ENCODE measurements around the gene TBC1D22A. TPM values are rescaled to one million over a fixed set of nuclear protein-coding genes. Genes with fewer than 3 reads are reported as not detected.

Gene TBC1D22A
- total RNA-seq, 1 experiment from 2014 or later, result 20.9 TPM

DNA sequence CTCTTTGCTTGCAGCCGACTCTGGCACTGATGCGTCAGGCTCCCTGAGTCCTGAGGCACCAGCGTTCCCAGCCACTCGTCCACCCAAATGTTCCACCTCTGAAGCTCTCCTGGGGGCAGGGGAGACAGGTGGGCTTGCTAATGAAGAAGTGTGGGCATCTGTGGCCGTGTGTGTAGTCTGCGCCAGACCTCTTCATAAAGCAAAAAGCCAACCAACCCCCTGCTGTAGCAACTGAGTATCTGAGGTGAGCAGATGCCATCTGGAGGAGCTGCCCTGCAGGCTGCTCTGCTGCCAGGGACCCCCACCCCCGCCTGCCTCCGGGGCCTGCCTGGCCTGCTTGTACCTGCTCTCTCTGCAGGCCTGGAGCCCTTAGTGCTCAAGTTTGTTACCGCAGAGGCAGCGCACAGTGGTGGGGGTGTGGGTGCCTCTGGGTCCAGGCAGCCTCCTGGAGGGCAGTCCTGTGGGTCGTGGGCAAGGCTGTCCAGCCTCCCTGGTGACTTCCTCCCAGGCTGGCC, 272.5 kb downstream of the TBC1D22A start:
- no peak overlapping the region for H2AFZ ChIP-seq (ENCODE audit: low read depth, low read length, poor library complexity, severe bottlenecking)
- H3K9me2 ChIP-seq (ENCODE audit: insufficient read depth), result no peaks in the 10 kb centered on the region
- no peaks in the 10 kb centered on the region for H3K9me3 ChIP-seq (ENCODE audit: control insufficient read depth in 1 of 2, insufficient read depth in 1 of 2, low read depth in 1 of 2, low read length in 2 of 2)
- TF ChIP-seq ZFX (IDR thresholded peaks at IDR 0.05) (no peak), SRF (IDR thresholded peaks at IDR 0.05; ENCODE audit: low read depth) (no peak), ELF1 (IDR thresholded peaks at IDR 0.05; ENCODE audit: borderline replicate concordance, low read depth) (no peak), POLR2A (IDR thresholded peaks at IDR 0.05; ENCODE audit: borderline replicate concordance, extremely low read depth, insufficient read depth, insufficient read length) (no peak), CEBPB (IDR thresholded peaks at IDR 0.05; ENCODE audit: low read depth) (no peak), EZH2phosphoT487 (IDR thresholded peaks at IDR 0.05; ENCODE audit: borderline replicate concordance) (no peak), CTCF (IDR thresholded peaks at IDR 0.05 in 2 of 3, conservative IDR thresholded peaks at IDR 0.05 in 1 of 3; ENCODE audit: borderline replicate concordance in 1 of 3, insufficient read depth in 1 of 3, low read depth in 2 of 3, low read length in 2 of 3) (no peak), ATF3 (IDR thresholded peaks at IDR 0.05) (no peak), CBX3 (IDR thresholded peaks at IDR 0.05; ENCODE audit: low read depth) (no peak), POLR2AphosphoS5 (IDR thresholded peaks at IDR 0.05; ENCODE audit: low read depth, low read length) (no peak)
- ATAC-seq, result no peak
- no TSS peak for BruUV-seq (replicated peaks)
- H4K20me1 ChIP-seq (ENCODE audit: insufficient read depth), result no peaks in the 10 kb centered on the region
- intact Hi-C loops (cut with micrococcal nuclease), result no loop called here
- no peaks in the 10 kb centered on the region for H3K36me3 ChIP-seq (ENCODE audit: control insufficient read depth in 1 of 2, insufficient read depth in 2 of 2, low read length in 2 of 2)
- no peaks in the 10 kb centered on the region for H3K27me3 ChIP-seq (ENCODE audit: insufficient read depth, low read length)
- H3K9ac ChIP-seq (ENCODE audit: low read length), result no peak overlapping the region
- H3K4me1 ChIP-seq (ENCODE audit: control insufficient read depth in 1 of 2, insufficient read depth in 2 of 2, low read length in 2 of 2), result no peaks in the 10 kb centered on the region
- H3K4me2 ChIP-seq (ENCODE audit: low read length), result no peak overlapping the region
- DNase-seq (ENCODE audit: low read depth, low spot score), result no peak
- no peak overlapping the region for H3K4me3 ChIP-seq (replicated peaks in 1 of 2; ENCODE audit: low read depth in 1 of 2, low read length in 2 of 2)
- H3K27ac ChIP-seq (ENCODE audit: low read depth, low read length), result no peak overlapping the region
- POLR2A ChIA-PET, result no interaction called here
- CTCF ChIA-PET, result no interaction called here
- RAD21 ChIA-PET (ENCODE audit: low non-redundant PET in 1 of 2, low total read pairs in 2 of 2, uncharacterized antibody in 2 of 2, unreplicated experiment in 2 of 2), result no interaction called here
- no peaks in the 10 kb centered on the region for H3K79me2 ChIP-seq (ENCODE audit: insufficient read depth, low read length)
